ENCODE data around the gene SDC1.

Gene SDC1

GRCh38 chr2:20213651-20214565, 11.0 kb downstream of the SDC1 start:
- DNase-seq (ENCODE audit: low read depth, low spot score) = no peak

DNA sequence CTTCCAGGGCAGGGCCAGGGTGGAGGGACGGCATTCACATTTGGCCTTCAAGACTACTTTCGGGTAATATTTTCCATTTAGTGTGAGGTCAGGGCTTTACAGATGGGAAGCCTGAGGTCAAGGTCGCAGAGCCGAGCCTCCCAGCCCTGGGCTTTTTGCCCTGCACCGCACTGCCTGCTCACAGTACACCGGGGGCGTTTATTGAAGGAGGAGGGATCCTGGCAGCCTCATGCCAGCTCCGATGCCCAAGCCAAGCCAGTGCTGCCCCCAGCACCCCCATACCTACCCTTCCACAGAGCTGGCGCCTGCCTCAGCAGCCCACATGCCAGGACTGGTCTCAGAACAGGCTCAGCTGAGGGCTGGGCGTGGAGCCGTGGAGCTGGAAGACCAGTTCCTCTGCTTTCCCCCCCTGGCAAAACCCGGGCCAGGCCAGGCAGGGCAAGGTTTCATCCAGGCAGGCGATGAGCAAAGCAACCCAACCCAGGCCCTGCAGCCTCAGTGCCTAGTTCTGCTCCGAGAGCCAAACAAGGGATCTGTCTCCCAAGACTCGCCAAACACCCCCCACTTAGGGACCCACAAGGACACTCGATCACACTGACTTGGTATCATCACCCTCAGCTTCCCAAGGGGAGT, 11.9 kb downstream of the SDC1 start:
- no peak for DNase-seq (ENCODE audit: low read depth, low spot score)

DNA sequence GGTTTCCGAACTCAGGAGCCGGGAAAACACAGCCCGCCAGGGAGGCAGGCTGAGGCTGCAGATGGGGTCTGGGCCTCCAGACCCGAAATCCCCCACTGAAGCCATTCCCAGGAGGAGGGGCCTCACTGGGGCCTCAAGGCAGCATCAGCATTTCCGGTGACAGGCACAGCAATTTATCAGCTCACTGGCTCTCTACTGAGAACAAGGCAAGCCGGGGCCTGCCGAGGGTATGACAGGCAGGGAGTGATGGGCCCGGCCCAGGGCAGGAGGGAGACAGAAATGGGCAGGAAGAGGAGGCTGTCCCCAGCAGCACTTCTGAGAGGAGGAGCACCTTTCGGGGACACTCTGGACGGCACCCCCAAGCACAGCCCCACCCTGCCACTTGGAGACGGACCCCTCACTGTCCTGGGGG, 12.5 kb downstream of the SDC1 start:
- peak; percentile 72 for DNase-seq (ENCODE audit: low read depth, low spot score)

- no peak for DNase-seq (ENCODE audit: low read depth, low spot score)
Observed at GRCh38 chr2:20211860-20212458, 13.0 kb downstream of the SDC1 start.

DNA sequence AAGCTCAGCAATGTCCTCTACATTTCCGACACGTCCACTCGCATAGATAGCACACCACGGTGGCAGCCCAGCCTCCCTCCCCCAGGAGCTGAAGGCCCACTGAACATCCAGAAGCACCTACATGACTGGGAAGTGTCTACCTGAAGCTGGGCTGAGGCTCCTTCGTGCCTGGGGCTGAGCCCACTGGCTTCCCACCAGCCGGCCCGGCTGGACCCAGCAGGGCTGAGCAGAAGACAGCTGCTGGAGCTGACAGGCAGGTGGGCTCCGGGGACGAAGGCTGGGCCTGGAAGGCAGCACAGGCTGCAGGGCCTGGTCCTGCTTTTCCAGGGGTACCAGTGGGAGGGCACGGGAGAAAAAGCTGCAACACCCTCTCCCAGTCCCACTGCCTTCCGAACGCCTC, 13.5 kb downstream of the SDC1 start:
- peak; percentile 7 for DNase-seq (ENCODE audit: low read depth, low spot score)

- DNase-seq (ENCODE audit: low read depth, low spot score) = no peak
Observed at GRCh38 chr2:20210462-20210861, 14.5 kb downstream of the SDC1 start.

DNA sequence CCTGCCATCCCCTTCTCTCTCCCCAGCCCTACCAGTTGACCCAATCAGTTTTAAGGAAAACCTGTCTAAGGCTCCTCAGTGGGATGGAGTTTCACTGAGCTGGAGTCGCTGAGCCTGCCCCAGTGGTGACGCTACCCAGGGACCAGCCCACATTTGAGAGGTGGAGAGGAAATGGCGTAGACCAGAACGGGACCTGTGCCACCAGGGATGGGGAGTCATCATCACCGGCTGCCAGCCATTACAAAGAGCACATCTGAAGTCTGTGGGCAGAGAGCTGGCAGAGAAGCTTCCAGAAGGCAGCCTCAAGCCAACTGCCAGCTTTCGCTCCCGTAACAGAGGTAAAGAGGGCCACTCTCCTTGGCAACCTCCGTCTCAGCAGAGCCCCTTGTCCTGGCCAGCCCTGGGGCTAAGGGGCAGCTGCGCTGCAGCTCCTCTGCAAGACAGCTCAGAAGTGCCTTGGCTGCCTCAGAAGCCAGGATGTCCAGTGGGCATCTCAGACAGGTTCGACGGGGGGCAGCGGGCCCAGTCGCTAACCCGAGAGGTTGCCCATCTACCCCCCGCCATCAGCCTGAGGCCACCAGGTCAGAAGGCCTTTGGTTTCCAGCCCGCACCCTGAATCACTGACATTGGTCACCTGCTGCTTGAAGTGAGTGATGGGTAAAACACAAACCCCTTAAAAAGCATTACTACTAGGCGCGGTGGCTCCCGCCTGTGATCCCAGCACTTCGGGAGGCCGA, 15.4 kb downstream of the SDC1 start:
- DNase-seq (ENCODE audit: low read depth, low spot score) = peak; percentile 21

DNA sequence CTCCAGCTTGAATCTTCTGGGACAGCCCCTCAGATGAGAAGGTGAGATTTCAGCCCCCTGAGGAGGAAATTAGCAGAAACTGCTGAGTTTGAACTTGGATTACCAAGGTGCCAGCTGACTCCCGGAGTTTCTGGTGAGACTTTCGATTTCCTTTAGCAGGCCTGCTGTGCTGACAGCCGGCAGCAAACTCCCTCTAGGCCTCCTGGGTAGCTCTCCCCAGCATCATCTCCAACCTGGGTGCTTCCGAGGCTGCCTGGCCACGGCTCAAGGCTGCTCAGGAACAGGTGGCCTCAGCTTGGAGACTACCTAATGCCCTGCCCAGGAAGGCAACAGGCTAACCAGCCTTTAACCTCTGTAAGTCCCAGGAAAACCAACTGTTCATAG, 16.5 kb downstream of the SDC1 start:
- no peak for DNase-seq (ENCODE audit: low read depth, low spot score)

- no peak for DNase-seq (ENCODE audit: low read depth, low spot score)
Observed at GRCh38 chr2:20207051-20207450, 17.9 kb downstream of the SDC1 start.

DNA sequence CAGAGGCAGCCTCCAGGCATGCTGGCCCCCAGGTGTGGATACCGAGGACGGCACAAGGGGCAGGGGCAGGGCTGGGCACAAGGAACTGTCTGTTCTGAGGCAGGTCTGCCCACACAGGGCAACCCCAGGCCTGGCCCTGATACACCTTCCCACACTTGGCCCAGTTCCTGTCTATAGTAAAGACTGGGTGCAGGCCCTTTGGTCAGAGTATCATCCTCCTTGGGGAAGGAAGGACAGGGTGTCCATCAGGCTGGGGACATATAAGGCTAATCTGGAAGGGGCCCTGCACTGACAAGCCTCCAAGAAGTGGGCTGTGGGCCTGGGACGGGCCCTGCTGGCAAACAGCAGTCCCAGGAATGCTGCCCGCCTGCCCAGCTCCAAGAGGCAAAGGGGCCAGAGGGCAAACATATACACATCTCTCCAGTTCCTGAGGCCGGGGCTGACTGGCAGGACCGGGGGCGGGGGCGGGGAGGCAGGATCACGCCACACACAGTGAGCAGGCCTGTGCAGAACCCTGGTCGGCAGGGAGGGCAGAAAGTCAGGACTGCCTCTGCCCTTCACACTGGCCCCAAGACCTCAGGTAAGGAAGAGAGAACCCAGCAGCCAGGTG, 18.9 kb downstream of the SDC1 start:
- peak; percentile 12 for DNase-seq (ENCODE audit: low read depth, low spot score)

- no peak for DNase-seq (ENCODE audit: low read depth, low spot score)
Observed at GRCh38 chr2:20205069-20205468, 19.9 kb downstream of the SDC1 start.

GRCh38 chr2:20203521-20204225, 21.3 kb downstream of the SDC1 start:
- DNase-seq (ENCODE audit: low read depth, low spot score) = no peak

DNA sequence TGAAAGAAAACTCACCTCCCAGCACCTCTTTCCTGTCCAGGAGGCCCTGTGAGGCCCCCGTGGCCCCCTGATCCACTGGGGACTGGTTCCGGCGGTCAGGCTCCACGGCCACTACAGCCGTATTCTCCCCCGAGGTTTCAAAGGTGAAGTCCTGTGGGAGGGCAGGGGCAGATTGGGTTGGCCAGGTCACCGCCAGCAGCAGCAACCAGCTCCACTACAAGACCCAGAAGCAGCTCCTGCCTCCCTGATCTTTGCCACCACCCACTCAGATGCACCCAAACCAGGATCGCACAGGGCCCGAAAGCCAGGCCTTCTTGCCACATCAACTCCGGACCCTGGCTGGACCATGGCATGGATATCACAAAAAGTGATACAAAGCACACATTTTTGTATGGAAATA, 21.9 kb downstream of the SDC1 start:
- no peak for DNase-seq (ENCODE audit: low read depth, low spot score)

GRCh38 chr2:20201671-20202070, 23.3 kb downstream of the SDC1 start:
- DNase-seq (ENCODE audit: low read depth, low spot score) = no peak

GRCh38 chr2:20200697-20201555, 24.0 kb downstream of the SDC1 start:
- no peak for DNase-seq (ENCODE audit: low read depth, low spot score)

DNA sequence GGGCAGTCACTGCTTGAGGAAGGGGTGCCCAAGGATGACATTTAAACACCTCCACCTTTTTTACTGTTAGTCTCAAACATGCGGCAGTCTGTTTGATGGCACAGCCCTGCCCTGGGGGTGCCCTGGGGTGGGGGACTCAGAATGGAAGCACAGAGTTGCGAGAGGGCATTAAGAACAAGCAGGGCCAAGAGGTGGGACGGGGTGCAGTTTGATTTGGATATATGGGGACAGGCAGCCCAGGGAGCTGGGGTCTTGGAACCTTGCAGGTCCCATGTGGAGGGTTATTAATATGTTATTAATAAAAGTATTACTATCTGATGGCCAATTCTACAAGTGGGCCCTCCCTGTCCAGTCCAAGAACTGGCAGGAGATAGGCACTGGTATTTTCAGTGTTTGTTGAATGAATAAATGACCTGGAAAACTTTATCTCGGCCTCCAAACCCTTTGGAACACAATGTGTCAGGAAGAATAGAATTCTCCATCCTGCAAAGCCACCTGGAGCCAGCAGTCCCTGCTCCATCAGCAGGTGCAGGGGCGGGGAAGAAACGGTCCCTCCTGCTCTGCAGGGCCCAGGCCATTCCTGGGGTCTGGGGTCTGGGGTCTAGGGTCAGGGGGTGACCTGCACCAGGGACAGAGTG, 25.2 kb downstream of the SDC1 start:
- DNase-seq (ENCODE audit: low read depth, low spot score) = no peak

- no peak for DNase-seq (ENCODE audit: low read depth, low spot score)
Observed at GRCh38 chr2:20198796-20199632, 25.9 kb downstream of the SDC1 start.

DNA sequence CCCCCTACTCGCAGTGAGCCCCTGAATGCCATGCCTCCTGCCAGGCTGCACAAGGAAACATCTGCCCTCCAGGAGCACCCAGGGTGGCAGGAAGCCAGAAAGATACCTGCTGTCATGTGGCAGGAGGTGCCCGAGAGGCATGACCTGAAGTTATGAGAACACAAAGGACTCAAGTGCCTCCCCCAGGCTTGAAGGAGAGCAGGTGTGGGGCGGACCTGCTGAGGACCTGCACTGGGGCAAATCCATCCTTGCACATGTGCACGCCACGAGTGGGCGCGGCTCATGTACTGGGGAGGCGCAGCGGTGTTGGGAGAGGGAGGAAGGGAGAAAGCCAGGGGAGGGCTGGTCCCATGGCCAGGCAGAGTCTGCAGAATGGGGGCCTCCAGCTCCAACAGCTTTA, 26.9 kb downstream of the SDC1 start:
- DNase-seq (ENCODE audit: low read depth, low spot score) = no peak

- no peak for DNase-seq (ENCODE audit: low read depth, low spot score)
Observed at GRCh38 chr2:20197192-20197591, 27.7 kb downstream of the SDC1 start.
